GM18498 (cell line): ENCODE data around the gene UNC5A.

Experiments used
- ATAC-seq: cut with Tn5 transposase; IDR thresholded peaks from one replicate; pipeline ENCODE4 v1.9.1; 2021; ENCODE audit warnings: mild to moderate bottlenecking, moderate library complexity; ENCODE audit not compliant: unreplicated experiment

Gene UNC5A

GRCh38 chr5:176878463-176878862 lies 68.1 kb downstream of the UNC5A start:
- ATAC-seq: no peak

GRCh38 chr5:176878906-176879662 lies 68.7 kb downstream of the UNC5A start:
- no peak for ATAC-seq

- ATAC-seq: no peak
These were observed 69.5 kb downstream of the UNC5A start for GRCh38 chr5:176879663-176880361.

DNA sequence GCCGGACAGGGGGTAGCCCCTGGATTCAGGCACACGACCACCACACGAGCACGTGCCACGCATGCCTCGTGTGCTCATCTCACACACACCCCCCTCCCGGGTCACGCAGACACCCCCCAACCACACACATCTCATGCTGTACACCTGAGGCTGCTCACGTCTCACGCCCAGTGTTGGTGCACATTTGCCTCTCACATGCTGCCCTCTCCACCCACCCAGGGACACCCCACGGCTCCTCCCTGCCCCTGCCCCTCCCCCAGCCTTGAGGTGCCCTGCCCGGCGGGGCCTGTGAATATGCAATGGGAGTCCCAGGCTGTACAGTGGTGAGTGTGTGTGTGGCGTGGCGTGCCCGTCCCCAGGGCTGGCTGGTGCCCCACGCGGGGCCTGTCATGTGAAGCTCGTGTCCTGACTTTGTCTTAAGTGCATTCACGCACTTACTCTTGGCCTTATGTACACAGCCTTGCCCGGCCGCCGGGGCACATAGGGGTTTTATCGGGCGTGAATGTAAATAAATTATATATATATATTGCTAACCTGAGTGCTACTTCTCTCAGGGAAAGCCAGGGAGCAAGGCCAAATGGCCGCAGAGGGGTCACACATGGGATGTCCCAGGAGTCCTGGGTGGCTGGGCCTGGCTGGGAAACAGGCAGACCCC lies 70.1 kb downstream of the UNC5A start:
- ATAC-seq: no peak

- ATAC-seq: no peak
These were observed 70.8 kb downstream of the UNC5A start for GRCh38 chr5:176881021-176881749.

- no peak for ATAC-seq
These were observed 71.6 kb downstream of the UNC5A start for GRCh38 chr5:176881816-176882566.

DNA sequence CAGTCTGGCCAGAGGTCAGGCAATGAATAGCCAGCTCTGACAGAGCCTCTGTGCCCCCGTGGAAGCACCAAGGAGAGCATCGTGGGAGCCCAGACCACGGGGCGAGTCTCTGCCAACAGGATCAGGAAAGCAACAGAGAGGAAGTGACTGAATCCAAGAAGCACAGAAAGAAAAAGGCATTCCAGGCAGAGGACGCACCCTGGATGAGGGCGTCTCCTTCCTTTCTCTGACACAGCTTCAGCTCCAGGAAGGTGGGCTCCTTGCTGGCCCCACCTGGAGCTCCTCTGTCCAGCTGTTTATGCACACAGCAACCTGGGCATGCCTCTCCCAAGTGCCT lies 72.2 kb downstream of the UNC5A start:
- no peak for ATAC-seq

GRCh38 chr5:176883700-176884570 lies 73.6 kb downstream of the UNC5A start:
- no peak for ATAC-seq

GRCh38 chr5:176884571-176884890 lies 74.2 kb downstream of the UNC5A start:
- ATAC-seq: no peak

DNA sequence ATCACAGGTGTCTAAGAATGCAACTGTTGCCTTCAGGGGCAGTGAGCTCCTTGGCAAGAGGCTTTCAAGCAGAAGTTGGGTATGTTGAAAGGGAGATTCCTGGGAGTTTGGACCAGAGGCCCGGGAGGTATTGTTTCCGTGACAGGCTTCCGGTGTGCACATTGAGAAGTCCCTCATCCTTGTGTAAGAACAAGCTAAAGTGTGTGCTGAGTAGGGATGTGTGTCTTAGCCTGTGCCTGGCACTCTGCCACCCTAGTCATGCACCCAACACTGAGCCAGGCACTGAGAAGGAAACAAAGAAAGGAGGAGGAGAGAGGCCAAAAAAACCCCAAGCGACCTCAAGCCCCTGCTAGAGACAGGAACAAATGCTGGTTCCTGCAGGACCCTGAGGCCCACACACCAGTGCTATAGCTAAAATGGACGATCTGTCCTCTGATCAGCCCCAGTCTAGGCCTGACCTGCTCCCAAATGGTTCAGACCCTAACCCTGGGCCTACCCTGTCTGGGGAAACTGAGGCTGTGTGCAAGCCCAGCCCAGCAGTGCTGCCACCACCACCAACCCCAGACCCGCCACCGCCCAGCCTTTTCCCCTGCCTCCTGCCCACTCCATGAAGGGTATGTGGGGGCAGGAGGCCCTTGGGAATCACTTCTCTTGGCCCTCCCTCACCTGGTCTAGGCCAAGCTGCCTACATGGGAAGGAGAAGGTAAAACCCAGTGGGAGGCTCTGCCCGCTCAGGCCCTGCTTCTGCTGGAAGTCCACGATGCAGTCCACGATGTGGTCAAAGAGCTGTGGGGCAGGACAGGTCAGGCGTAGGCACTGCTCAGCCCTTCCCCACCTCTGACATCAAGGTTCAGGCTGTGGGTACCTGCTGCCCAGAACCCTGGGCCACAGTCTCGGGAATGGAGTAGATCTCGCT lies 76.2 kb downstream of the UNC5A start:
- ATAC-seq: no peak

GRCh38 chr5:176887252-176887849 lies 77.0 kb downstream of the UNC5A start:
- no peak for ATAC-seq

DNA sequence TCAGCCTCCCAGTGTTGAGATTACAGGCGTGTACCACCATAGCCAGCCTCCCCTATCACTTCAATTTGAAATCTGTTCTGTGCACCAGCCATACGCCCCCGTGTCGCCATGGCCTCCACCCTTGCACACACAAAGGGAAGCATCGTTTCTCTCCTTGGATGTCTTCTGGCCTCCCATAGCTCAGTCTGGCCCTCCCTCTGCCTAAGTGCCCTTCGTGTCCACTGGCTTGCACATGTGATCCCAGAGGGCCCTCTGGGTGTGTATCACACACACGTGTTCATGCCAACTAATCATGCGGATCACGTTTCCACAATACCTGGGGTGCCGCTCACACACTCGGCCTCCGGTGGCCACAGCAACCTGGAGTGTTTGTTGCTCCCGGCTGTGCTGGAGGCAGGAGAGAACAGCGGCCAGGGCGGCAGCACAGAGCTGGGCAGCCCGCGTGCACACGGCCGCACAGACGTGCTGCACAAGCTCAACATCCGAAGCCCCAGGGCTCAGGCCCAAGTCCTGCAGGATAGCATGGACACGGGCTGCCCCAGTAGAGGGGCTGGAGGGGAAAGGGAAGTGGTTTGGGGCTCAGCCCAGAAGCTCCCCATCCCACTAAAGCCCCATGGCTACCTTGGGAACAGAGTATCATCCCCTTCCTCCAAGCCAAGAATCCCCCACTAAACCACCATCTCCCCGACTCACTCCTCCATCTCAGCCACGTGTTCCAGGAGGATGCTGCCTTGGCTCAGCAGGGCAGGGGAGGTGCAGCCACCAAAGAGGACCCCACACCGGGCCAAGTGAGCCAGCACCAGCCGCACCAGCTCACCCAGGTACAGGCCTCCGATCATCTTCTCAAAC lies 77.9 kb downstream of the UNC5A start:
- no peak for ATAC-seq

DNA sequence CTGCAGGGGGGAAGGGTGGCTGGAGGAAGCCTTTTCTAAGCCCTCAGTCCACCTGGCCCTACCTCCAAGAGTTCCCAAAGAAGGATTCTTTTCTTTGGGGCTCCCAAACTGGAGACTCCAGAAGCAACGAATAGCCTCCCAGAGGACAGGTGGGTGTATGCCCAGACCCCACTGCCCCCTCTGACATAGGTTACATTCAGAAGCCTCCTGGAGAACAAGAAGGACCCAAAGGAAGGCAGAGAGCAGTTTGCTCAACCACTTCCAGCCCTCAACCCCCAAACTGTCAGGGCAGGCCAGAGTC lies 78.5 kb downstream of the UNC5A start:
- no peak for ATAC-seq

DNA sequence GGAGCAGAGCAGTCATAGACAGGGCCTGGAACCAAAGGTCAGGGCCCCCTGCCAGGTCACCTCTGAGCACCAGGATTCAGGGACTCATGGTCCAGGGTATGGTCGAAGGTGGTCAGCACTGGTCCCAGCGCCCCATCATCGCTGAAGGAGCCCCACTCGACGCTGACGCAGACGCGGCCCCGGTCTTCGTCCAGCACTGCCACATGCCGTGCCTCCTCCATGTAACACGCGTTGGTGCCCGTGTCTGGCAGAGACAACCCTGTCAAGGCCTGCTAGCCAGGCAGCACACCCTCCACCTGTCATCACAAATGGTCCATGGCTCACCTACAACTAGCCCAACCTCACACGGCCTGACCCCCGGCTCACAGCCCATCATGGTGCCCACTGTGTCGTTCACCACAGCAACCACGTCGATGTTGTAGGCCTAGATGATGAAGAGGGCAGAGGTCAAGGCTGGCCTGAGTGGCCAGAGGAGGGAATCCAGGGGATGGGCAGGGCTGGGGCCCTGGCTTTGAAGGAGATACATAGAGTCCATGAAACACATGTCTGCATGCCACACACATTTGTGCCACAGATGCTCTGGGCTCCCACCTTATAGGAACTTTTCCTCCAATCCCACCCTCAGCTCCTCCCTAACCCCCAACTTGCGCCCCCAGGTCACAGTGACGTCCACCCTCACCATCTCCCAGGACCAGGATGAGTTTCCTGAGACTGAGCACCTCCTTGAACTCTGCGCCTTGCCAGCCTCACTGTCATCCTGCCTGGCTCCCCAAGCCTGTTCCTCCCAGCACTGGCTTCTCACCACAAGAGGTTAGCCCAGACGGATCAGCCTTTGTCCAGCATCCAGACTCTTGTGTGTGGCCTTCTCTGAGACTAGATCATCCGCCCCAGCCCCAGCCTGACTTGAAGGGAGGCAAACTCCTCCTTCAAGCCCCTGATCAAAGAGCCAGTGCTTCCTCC lies 79.2 kb downstream of the UNC5A start:
- ATAC-seq: no peak

DNA sequence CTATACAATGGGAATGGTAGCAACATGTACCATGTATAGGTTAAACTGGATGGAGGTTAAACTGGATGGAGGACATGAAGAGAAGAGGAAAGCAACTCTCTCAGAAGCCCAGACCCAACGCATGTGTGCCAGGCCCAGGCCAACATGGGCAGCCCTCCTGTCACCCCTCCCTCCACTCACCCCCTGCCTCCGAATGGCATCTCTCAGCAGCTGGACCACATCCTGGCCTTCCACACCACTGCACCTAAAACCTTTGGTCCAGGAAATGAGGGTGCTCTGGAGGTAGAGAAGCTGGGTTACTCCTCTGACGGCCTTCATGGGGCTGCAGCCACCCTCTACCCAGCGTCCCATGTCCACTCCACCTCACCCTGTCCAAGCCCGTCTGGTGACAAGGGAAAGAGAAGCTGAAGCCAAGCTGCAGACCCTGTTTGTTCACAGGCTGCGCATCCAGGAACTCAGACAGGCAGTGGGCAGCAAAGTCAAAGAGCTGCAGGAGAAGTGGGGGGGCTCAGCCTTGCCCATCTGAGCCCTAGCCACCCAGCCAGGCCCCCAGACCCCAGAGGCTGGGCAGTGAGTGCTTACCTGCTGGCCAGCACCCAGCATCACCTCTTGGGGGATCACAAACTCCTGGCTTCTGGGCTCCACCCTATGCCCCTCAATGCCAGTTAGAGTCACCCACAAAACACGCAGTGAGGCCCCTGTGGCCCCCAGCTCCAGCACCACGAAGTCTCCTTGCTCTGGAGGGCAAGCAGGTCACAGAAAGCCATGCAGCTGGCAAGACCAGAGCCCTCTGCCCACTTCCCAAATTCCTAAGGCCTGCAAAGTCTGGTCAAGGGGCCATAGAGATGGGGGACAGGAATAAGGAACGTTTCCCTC lies 80.3 kb downstream of the UNC5A start:
- no peak for ATAC-seq
